Measurements from ENCODE around the gene MCF2L.

GRCh38 chr13:112933649-112934048 is 35.4 kb upstream of the MCF2L start:
- TF ChIP-seq, protein P1, sequence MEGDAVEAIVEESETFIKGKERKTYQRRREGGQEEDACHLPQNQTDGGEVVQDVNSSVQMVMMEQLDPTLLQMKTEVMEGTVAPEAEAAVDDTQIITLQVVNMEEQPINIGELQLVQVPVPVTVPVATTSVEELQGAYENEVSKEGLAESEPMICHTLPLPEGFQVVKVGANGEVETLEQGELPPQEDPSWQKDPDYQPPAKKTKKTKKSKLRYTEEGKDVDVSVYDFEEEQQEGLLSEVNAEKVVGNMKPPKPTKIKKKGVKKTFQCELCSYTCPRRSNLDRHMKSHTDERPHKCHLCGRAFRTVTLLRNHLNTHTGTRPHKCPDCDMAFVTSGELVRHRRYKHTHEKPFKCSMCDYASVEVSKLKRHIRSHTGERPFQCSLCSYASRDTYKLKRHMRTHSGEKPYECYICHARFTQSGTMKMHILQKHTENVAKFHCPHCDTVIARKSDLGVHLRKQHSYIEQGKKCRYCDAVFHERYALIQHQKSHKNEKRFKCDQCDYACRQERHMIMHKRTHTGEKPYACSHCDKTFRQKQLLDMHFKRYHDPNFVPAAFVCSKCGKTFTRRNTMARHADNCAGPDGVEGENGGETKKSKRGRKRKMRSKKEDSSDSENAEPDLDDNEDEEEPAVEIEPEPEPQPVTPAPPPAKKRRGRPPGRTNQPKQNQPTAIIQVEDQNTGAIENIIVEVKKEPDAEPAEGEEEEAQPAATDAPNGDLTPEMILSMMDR (IDR thresholded peaks at IDR 0.05), result no peak
- no peak for TF ChIP-seq POLR2A (IDR thresholded peaks at IDR 0.05)
